Mucosa of rectum (tissue), 2 donors: ENCODE data around the gene PAAF1.
"Not testable (repeated sequence)": the region's sequence is repeated elsewhere in the genome, so short reads cannot be mapped to it uniquely, and the experiment has no call there.

ENCODE experiments used
- H3K27ac ChIP-seq, 2 donors: one replicate each; pipeline ENCODE4 v1.7.0; 2013; ENCODE audit warnings: inconsistent platforms in 2 of 2, low read depth in 2 of 2, low read length in 2 of 2
- H3K27me3 ChIP-seq, 2 donors: one replicate each; pipeline ENCODE4 v1.7.0; 2013; ENCODE audit warnings: low read length in 2 of 2; ENCODE audit not compliant: control insufficient read depth in 2 of 2, insufficient read depth in 2 of 2
- H3K36me3 ChIP-seq, 2 donors: one replicate each; pipeline ENCODE4 v1.7.0; 2013; ENCODE audit warnings: low read length in 2 of 2; ENCODE audit not compliant: control insufficient read depth in 2 of 2, insufficient read depth in 2 of 2
- H3K4me1 ChIP-seq, 2 donors: one replicate each; pipeline ENCODE4 v1.7.0; 2013; ENCODE audit warnings: low read length in 2 of 2, mild to moderate bottlenecking in 1 of 2; ENCODE audit not compliant: control insufficient read depth in 2 of 2, insufficient read depth in 2 of 2
- H3K4me3 ChIP-seq, 2 donors: one replicate each; pipeline ENCODE4 v1.7.0; 2013; ENCODE audit warnings: low read length in 2 of 2
- H3K9ac ChIP-seq, 2 donors: one replicate each; pipeline ENCODE4 v1.7.0; 2013; ENCODE audit warnings: low read length in 2 of 2, low read depth in 1 of 2, mild to moderate bottlenecking in 1 of 2
- H3K9me3 ChIP-seq, 2 donors: one replicate each; pipeline ENCODE4 v1.7.0; 2013; ENCODE audit warnings: low read length in 2 of 2; ENCODE audit not compliant: control insufficient read depth in 2 of 2
- donor health status: healthy.
- donor health status: Normal muscosa, but diverticular disease.

Gene PAAF1

GRCh38 chr11:73878771-73879170, 2.0 kb downstream of the PAAF1 start:
- Histone ChIP-seq H3K9me3 (no peaks in the 10 kb centered on the region), H3K27me3 (no peaks in the 10 kb centered on the region), H3K27ac (no peak overlapping the region), H3K4me3 (no peak overlapping the region), H3K9ac (no peak overlapping the region), H3K4me1 (peaks cover 13 to 18% of the 10 kb centered on the region in 2 donors), H3K36me3 (peaks cover 2 to 4% of the 10 kb centered on the region in 2 donors)

GRCh38 chr11:73880449-73880848, 3.6 kb downstream of the PAAF1 start:
- H3K36me3 ChIP-seq, H3K27me3 ChIP-seq, H3K9me3 ChIP-seq, H3K9ac ChIP-seq, H3K27ac ChIP-seq, H3K4me3 ChIP-seq: not testable (repeated sequence)
- peaks cover 10 to 16% of the 10 kb centered on the region in 2 donors for H3K4me1 ChIP-seq

- H3K36me3 ChIP-seq = peaks cover 10 to 15% of the 10 kb centered on the region in 2 donors
- H3K9ac ChIP-seq = no peak overlapping the region
- no peaks in the 10 kb centered on the region for H3K27me3 ChIP-seq
- H3K9me3 ChIP-seq = no peaks in the 10 kb centered on the region
- no peaks in the 10 kb centered on the region for H3K4me1 ChIP-seq
- H3K4me3 ChIP-seq = no peak overlapping the region
- H3K27ac ChIP-seq = no peak overlapping the region
These were observed 7.1 kb downstream of the PAAF1 start for GRCh38 chr11:73883856-73884255.

- H3K4me1 ChIP-seq = no peaks in the 10 kb centered on the region
- no peak overlapping the region for H3K9ac ChIP-seq
- H3K27me3 ChIP-seq = no peaks in the 10 kb centered on the region
- no peak overlapping the region for H3K27ac ChIP-seq
- H3K36me3 ChIP-seq = peaks cover 19 to 23% of the 10 kb centered on the region in 2 donors
- no peaks in the 10 kb centered on the region for H3K9me3 ChIP-seq
- no peak overlapping the region for H3K4me3 ChIP-seq
These were observed 11.4 kb downstream of the PAAF1 start for GRCh38 chr11:73888244-73888643.

- Histone ChIP-seq H3K4me3 (no peak overlapping the region), H3K36me3 (peaks cover 18 to 19% of the 10 kb centered on the region in 2 donors), H3K27me3 (no peaks in the 10 kb centered on the region), H3K4me1 (no peaks in the 10 kb centered on the region), H3K9me3 (no peaks in the 10 kb centered on the region), H3K9ac (no peak overlapping the region), H3K27ac (no peak overlapping the region)
These were observed 12.2 kb downstream of the PAAF1 start for GRCh38 chr11:73889019-73889418.

- Histone ChIP-seq H3K9me3 (no peaks in the 10 kb centered on the region), H3K4me1 (no peaks in the 10 kb centered on the region), H3K9ac (no peak overlapping the region), H3K4me3 (no peak overlapping the region), H3K27me3 (no peaks in the 10 kb centered on the region), H3K36me3 (peaks cover 17 to 19% of the 10 kb centered on the region in 2 donors), H3K27ac (no peak overlapping the region)
These were observed 12.7 kb downstream of the PAAF1 start for GRCh38 chr11:73889536-73889935.

- Histone ChIP-seq H3K27me3 (no peaks in the 10 kb centered on the region), H3K4me3 (no peak overlapping the region), H3K4me1 (no peaks in the 10 kb centered on the region), H3K9ac (no peak overlapping the region), H3K27ac (no peak overlapping the region), H3K9me3 (no peaks in the 10 kb centered on the region), H3K36me3 (peaks cover 14 to 19% of the 10 kb centered on the region in 2 donors)
These were observed 16.2 kb downstream of the PAAF1 start for GRCh38 chr11:73893041-73893440.

- no peaks in the 10 kb centered on the region for H3K4me1 ChIP-seq
- H3K9ac ChIP-seq = no peak overlapping the region
- peaks cover 10 to 12% of the 10 kb centered on the region in 2 donors for H3K36me3 ChIP-seq
- H3K27ac ChIP-seq = no peak overlapping the region
- no peaks in the 10 kb centered on the region for H3K9me3 ChIP-seq
- no peak overlapping the region for H3K4me3 ChIP-seq
- no peaks in the 10 kb centered on the region for H3K27me3 ChIP-seq
These were observed 18.0 kb downstream of the PAAF1 start for GRCh38 chr11:73894725-73895335.

- Histone ChIP-seq H3K27ac (no peak overlapping the region), H3K27me3 (no peaks in the 10 kb centered on the region), H3K4me3 (no peak overlapping the region), H3K9ac (no peak overlapping the region), H3K36me3 (peaks cover 10 to 17% of the 10 kb centered on the region in 2 donors), H3K9me3 (no peaks in the 10 kb centered on the region), H3K4me1 (no peaks in the 10 kb centered on the region)
These were observed 25.5 kb downstream of the PAAF1 start for GRCh38 chr11:73902303-73902702.

- Histone ChIP-seq H3K27ac (no peak overlapping the region), H3K4me3 (no peak overlapping the region), H3K4me1 (no peaks in the 10 kb centered on the region), H3K27me3 (no peaks in the 10 kb centered on the region), H3K9ac (no peak overlapping the region), H3K36me3 (peaks cover 12 to 17% of the 10 kb centered on the region in 2 donors), H3K9me3 (no peaks in the 10 kb centered on the region)
These were observed 30.4 kb downstream of the PAAF1 start for GRCh38 chr11:73907191-73907590.
